IMR-90 (cell line): Measurements from ENCODE around the gene LAMA3. TPM values are rescaled to one million over a fixed set of nuclear protein-coding genes. Genes with fewer than 3 reads are reported as not detected.

Source experiments
- ATAC-seq: fragments of 200-7000 bp; cut with Tn5 transposase; 2 replicates; pipeline ENCODE4 v1.9.1; 2020; ENCODE audit warnings: low read depth, mild to moderate bottlenecking, moderate library complexity
- BruUV-seq: library from RNA; stranded (reverse); fragments of 400-500 nt; replicated peaks from 2 replicates; lab custom pipeline; 2021; lab: Mats Ljungman, UMichigan
- CTCF ChIA-PET: fragments of 300-600 bp; formaldehyde crosslinking; extraction: SDS; loops from one replicate; lab custom pipeline; 2021; ENCODE audit warnings: antibody characterized with exemption; lab: Yijun Ruan, JAX
- POLR2A ChIA-PET: fragments of 300-600 bp; sonication (Branson Sonifier 250); formaldehyde crosslinking; loops from one replicate; lab custom pipeline; 2022; ENCODE audit warnings: antibody characterized with exemption; ENCODE audit not compliant: unreplicated experiment; lab: Charles Lee
- DNase-seq: peaks from one replicate; pipeline ENCODE4 v3.0.0; 2013
- H2AFZ ChIP-seq: replicated peaks from 2 replicates; pipeline ENCODE3; 2013; ENCODE audit warnings: low read length, mild to moderate bottlenecking; ENCODE audit not compliant: poor library complexity
- H2AK5ac ChIP-seq: 2 replicates; pipeline ENCODE4 v1.6.1; 2013; ENCODE audit warnings: low read depth, low read length, inconsistent platforms
- H2AK9ac ChIP-seq: replicated peaks from 2 replicates; pipeline ENCODE3; 2013; ENCODE audit warnings: mild to moderate bottlenecking, low read depth, low read length, moderate library complexity; ENCODE audit not compliant: poor library complexity
- H2BK120ac ChIP-seq: 2 replicates; pipeline ENCODE4 v1.6.1; 2013; ENCODE audit warnings: low read depth, low read length, inconsistent platforms
- H2BK15ac ChIP-seq: 3 replicates; pipeline ENCODE4 v1.6.1; 2013; ENCODE audit warnings: low read depth, low read length, inconsistent platforms
- H2BK20ac ChIP-seq: 2 replicates; pipeline ENCODE4 v1.6.1; 2013; ENCODE audit warnings: low read depth, mild to moderate bottlenecking, inconsistent platforms, low read length, moderate library complexity
- H2BK5ac ChIP-seq: 2 replicates; pipeline ENCODE4 v1.6.1; 2013; ENCODE audit warnings: mild to moderate bottlenecking, low read depth, low read length, inconsistent platforms; ENCODE audit not compliant: poor library complexity, severe bottlenecking
- H3K14ac ChIP-seq: replicated peaks from 2 replicates; pipeline ENCODE4 v1.6.1; 2013; ENCODE audit warnings: low read depth, low read length, inconsistent platforms
- H3K18ac ChIP-seq: 2 replicates; pipeline ENCODE4 v1.6.1; 2013; ENCODE audit warnings: low read depth, low read length, control low read depth
- H3K23ac ChIP-seq: 2 replicates; pipeline ENCODE4 v1.6.1; 2013; ENCODE audit warnings: low read depth, low read length, inconsistent platforms
- H3K27ac ChIP-seq: 2 replicates; pipeline ENCODE4 v1.5.1; 2013; ENCODE audit warnings: mild to moderate bottlenecking, control low read depth, low read length; ENCODE audit not compliant: insufficient read depth
- H3K27me3 ChIP-seq: 2 replicates; pipeline ENCODE4 v1.6.1; 2013; ENCODE audit warnings: low read length; ENCODE audit not compliant: control insufficient read depth, insufficient read depth
- H3K36me3 ChIP-seq: 2 replicates; pipeline ENCODE4 v1.6.1; 2013; ENCODE audit warnings: low read length, mixed read lengths; ENCODE audit not compliant: control insufficient read depth, insufficient read depth
- H3K4ac ChIP-seq: 2 replicates; pipeline ENCODE4 v1.6.1; 2013; ENCODE audit warnings: low read depth, low read length, inconsistent platforms
- H3K4me1 ChIP-seq: 2 replicates; pipeline ENCODE4 v1.6.1; 2013; ENCODE audit warnings: low read length, mixed read lengths; ENCODE audit not compliant: control insufficient read depth, insufficient read depth
- H3K4me2 ChIP-seq: 2 replicates; pipeline ENCODE4 v1.6.1; 2013; ENCODE audit warnings: low read depth, mild to moderate bottlenecking, control low read depth, low read length, moderate library complexity
- H3K4me3 ChIP-seq: 2 replicates; pipeline ENCODE4 v1.5.1; 2013; ENCODE audit warnings: low read depth, mild to moderate bottlenecking, control low read depth, low read length, moderate library complexity; ENCODE audit not compliant: insufficient read depth
- H3K56ac ChIP-seq: 2 replicates; pipeline ENCODE4 v1.6.1; 2013; ENCODE audit warnings: low read length, inconsistent platforms; ENCODE audit not compliant: insufficient read depth; ENCODE audit errors: extremely low read depth
- H3K79me1 ChIP-seq, 2 experiments: 2 replicates each; pipeline ENCODE4 v1.6.1; 2013; ENCODE audit warnings: low read length in 2 of 2, inconsistent platforms in 1 of 2, low read depth in 1 of 2
- H3K9ac ChIP-seq: 2 replicates; pipeline ENCODE4 v1.6.1; 2013; ENCODE audit warnings: low read depth, low read length, control low read depth
- H3K9me1 ChIP-seq: 2 replicates; pipeline ENCODE4 v1.6.1; 2013; ENCODE audit warnings: low read length, inconsistent platforms; ENCODE audit not compliant: insufficient read depth
- H3K9me3 ChIP-seq: 2 replicates; pipeline ENCODE4 v1.6.1; 2013; ENCODE audit warnings: low read length; ENCODE audit not compliant: control insufficient read depth, insufficient read depth
- H4K20me1 ChIP-seq: 2 replicates; pipeline ENCODE4 v1.6.1; 2013; ENCODE audit warnings: low read length, inconsistent platforms; ENCODE audit not compliant: insufficient read depth
- H4K5ac ChIP-seq: 2 replicates; pipeline ENCODE4 v1.6.1; 2013; ENCODE audit warnings: mild to moderate bottlenecking, low read depth, low read length, control low read depth
- H4K8ac ChIP-seq, 2 experiments: 2 replicates each; pipeline ENCODE4 v1.6.1; 2013; ENCODE audit warnings: low read depth in 2 of 2, low read length in 2 of 2, control low read depth in 1 of 2, inconsistent platforms in 1 of 2
- H4K91ac ChIP-seq: 2 replicates; pipeline ENCODE4 v1.6.1; 2013; ENCODE audit warnings: low read depth, low read length, inconsistent platforms; ENCODE audit not compliant: insufficient read depth
- CEBPB ChIP-seq: IDR thresholded peaks from 2 replicates; pipeline ENCODE4 v1.6.1; 2012; ENCODE audit warnings: low read depth, low read length, improper control_type of control experiment
- MAFK ChIP-seq: IDR thresholded peaks from 2 replicates; pipeline ENCODE4 v1.6.1; 2012; ENCODE audit warnings: low read depth, low read length, improper control_type of control experiment
- MAZ ChIP-seq: IDR thresholded peaks from 2 replicates; pipeline ENCODE4 v1.6.1; 2012; ENCODE audit warnings: low read depth, mild to moderate bottlenecking, low read length, improper control_type of control experiment, moderate library complexity, borderline replicate concordance
- RFX5 ChIP-seq: IDR thresholded peaks from 2 replicates; pipeline ENCODE4 v1.8.0; 2012; ENCODE audit warnings: low read depth, mild to moderate bottlenecking, low read length, moderate library complexity
- WGBS, 2 experiments: methylation state at CpG; one replicate each; pipeline versions ENCODE4 v1.1.5 to v1.1.7; 2013; ENCODE audit warnings: missing lambda C conversion rate in 2 of 2; ENCODE audit not compliant: insufficient read length in 1 of 2; ENCODE audit errors: extremely low coverage in 2 of 2; 5-methylcytosine and 5-hydroxymethylcytosine counted together
- dilution Hi-C: fragments of 300-500 bp; cut with HindIII; formaldehyde crosslinking; loops from one replicate; pipeline ENCODE4 v1.14.3; 2018; ENCODE audit warnings: low sequenced_read_pairs; ENCODE audit not compliant: unreplicated experiment
- in situ Hi-C: fragments of 300-500 bp; cut with MboI; formaldehyde crosslinking; loops from 3 replicates; pipeline ENCODE4 v1.14.3; 2019; ENCODE audit warnings: low sequenced_read_pairs, inconsistent platforms, mixed read lengths
- intact Hi-C: fragments of 100-400 bp; cut with micrococcal nuclease; formaldehyde crosslinking; loops from 2 replicates; pipeline ENCODE4 v1.10.0; 2022
- polyA plus RNA-seq, 3 experiments: library from polyadenylated mRNA; depleted of rRNA; stranded (reverse); fragments of >200 nt; gene quantifications; 2 replicates each; pipeline ENCODE4 v1.2.3, GENCODE V29; 2012; ENCODE audit warnings: low replicate concordance in 1 of 3
- total RNA-seq: library from RNA; depleted of rRNA; stranded (reverse); fragments of >200 nt; gene quantifications from 2 replicates; pipeline ENCODE4 v1.2.3, GENCODE V29; 2012

The LAMA3 gene
- total and polyA plus RNA-seq, 2 of the 4 experiments (the other 2 are of a cell fraction), result 0.18 to 0.19 TPM

DNA sequence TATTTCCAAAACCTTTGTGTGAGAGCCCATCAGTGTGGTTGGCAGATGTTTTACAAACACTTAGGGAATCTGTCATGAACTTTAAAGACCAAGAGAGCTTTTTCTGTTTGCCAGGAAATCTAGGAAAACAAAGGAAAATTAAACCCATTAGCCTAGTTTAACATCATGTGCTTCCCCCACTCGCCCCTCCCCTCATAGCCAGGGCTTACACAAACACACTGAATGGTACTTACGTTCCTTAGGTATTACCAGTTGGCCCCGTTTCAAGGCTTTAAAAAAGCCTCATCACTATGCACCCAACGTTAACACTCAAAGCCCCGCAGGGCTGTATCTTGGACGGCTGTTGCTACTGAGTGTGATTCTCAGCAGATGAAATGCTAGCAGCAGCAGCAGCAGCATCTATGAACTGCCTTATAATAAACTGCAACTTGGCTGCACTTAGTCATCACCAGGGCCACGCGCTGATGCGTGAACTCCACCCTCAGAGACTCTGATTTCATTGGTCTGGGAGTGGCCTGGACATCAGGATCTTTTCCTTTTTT is 305.2 kb downstream of the LAMA3 start (continued):
- TF ChIP-seq RFX5, result no peak

- CTCF ChIA-PET, result no interaction called here
- H4K5ac ChIP-seq, result no peak overlapping the region
- H2AFZ ChIP-seq, result no peak overlapping the region
- H4K91ac ChIP-seq, result no peak overlapping the region
- no peak for ATAC-seq
- POLR2A ChIA-PET, result no interaction called here
- BruUV-seq, result no TSS peak
- no peak for DNase-seq
- no peak overlapping the region for H3K23ac ChIP-seq
- no peaks in the 10 kb centered on the region for H3K9me3 ChIP-seq
- peaks cover 10% of the 10 kb centered on the region for H3K4me1 ChIP-seq
- H2AK9ac ChIP-seq, result no peak overlapping the region
- no peaks in the 10 kb centered on the region for H3K79me1 ChIP-seq
- no peak overlapping the region for H3K56ac ChIP-seq
- no peak overlapping the region for H3K4ac ChIP-seq
- H3K4me3 ChIP-seq, result no peak overlapping the region
- peak overlapping the region; percentile 60 for H2BK5ac ChIP-seq
- H3K18ac ChIP-seq, result peak overlapping the region; percentile 16; the same call in 1 of the 2 replicates
- H4K20me1 ChIP-seq, result no peaks in the 10 kb centered on the region
- H4K8ac ChIP-seq, result no peak overlapping the region
- H2BK20ac ChIP-seq, result no peak overlapping the region
- intact Hi-C loops, result no loop called here
- H3K4me2 ChIP-seq, result no peak overlapping the region
- no peak overlapping the region for H3K9ac ChIP-seq
- H2AK5ac ChIP-seq, result peak overlapping the region; percentile 45; the same call in 1 of the 2 replicates
- H3K9me1 ChIP-seq, result no peaks in the 10 kb centered on the region
- in situ Hi-C loops, result no loop called here
- dilution Hi-C loops, result no loop called here
- H2BK15ac ChIP-seq, result 0 out of 3 replicates have a peak overlapping the region, but pooled peaks have one; percentile 4
- no peak overlapping the region for H2BK120ac ChIP-seq
- H3K27ac ChIP-seq, result peak overlapping the region; percentile 32; the same call in 1 of the 2 replicates
- no peaks in the 10 kb centered on the region for H3K27me3 ChIP-seq
- no peak overlapping the region for H3K14ac ChIP-seq
- no peak for TF ChIP-seq MAZ
- TF ChIP-seq MAFK, result no peak
- TF ChIP-seq CEBPB, result no peak
- H3K36me3 ChIP-seq, result no peaks in the 10 kb centered on the region
- WGBS, 2 experiments, result 97% methylated on average over 6 of the region's 13 CpGs; no CpG with 5 or more reads in 1 of the 2 experiments
Observed at GRCh38 chr18:23995180-23995579, 305.9 kb downstream of the LAMA3 start.
